SJCRH30 (cell line): ENCODE results near the gene PILRA. TPM values are rescaled to one million over a fixed set of nuclear protein-coding genes. Genes with fewer than 3 reads are reported as not detected.

ENCODE experiments used
- total RNA-seq: library from RNA; depleted of rRNA; stranded (reverse); fragments of >200 nt; shearing (Covaris generic); gene quantifications from 2 replicates; pipeline ENCODE4 v1.2.3, GENCODE V29; 2014; rRNA removed

PILRA gene
- total RNA-seq, 1 experiment from 2014 or later: 0.83 TPM

Other genes with a start within 250 kb of the PILRA start
- gene MBLAC1, start 246.5 kb upstream of the PILRA start, total RNA-seq: 1.4 and 1.6 TPM in 2 replicates
- 65.4 and 84.6 TPM in 2 replicates for gene LAMTOR4, start 224.6 kb upstream of the PILRA start, total RNA-seq
- gene TRAPPC14, start 214.8 kb upstream of the PILRA start, total RNA-seq: 9.6 and 15.4 TPM in 2 replicates
- gene GAL3ST4, start 204.9 kb upstream of the PILRA start, total RNA-seq: 7.4 and 8.0 TPM in 2 replicates
- 16.7 and 17.2 TPM in 2 replicates for gene GPC2, start 196.1 kb upstream of the PILRA start, total RNA-seq
- 0.10 and 1.3 TPM in 2 replicates for gene STAG3, start 195.6 kb upstream of the PILRA start, total RNA-seq
- not detected in 2 replicates for gene PVRIG, start 153.5 kb upstream of the PILRA start, total RNA-seq
- gene SPDYE3, start 65.8 kb upstream of the PILRA start, total RNA-seq: 0.06 TPM in 1 of 2 replicates, not detected in the other
- gene PILRB, start 15.4 kb upstream of the PILRA start, total RNA-seq: 13.3 and 28.0 TPM in 2 replicates
- 1.1 and 1.2 TPM in 2 replicates for gene ZCWPW1, start 55.2 kb downstream of the PILRA start, total RNA-seq
- 48.2 and 50.6 TPM in 2 replicates for gene MEPCE, start 56.3 kb downstream of the PILRA start, total RNA-seq
- gene PPP1R35, start 63.0 kb downstream of the PILRA start, total RNA-seq: 11.2 and 11.7 TPM in 2 replicates
- gene SPACDR, start 90.8 kb downstream of the PILRA start, total RNA-seq: not detected in 2 replicates
- 13.7 and 14.7 TPM in 2 replicates for gene TSC22D4, start 105.7 kb downstream of the PILRA start, total RNA-seq
- gene NYAP1, start 110.4 kb downstream of the PILRA start, total RNA-seq: 0.49 and 0.56 TPM in 2 replicates
- gene AGFG2, start 165.7 kb downstream of the PILRA start, total RNA-seq: 7.2 and 9.0 TPM in 2 replicates
- gene SAP25, start 200.4 kb downstream of the PILRA start, total RNA-seq: 0.30 and 1.2 TPM in 2 replicates
- gene LRCH4, start 212.6 kb downstream of the PILRA start, total RNA-seq: 19.8 and 33.2 TPM in 2 replicates
- gene FBXO24, start 212.8 kb downstream of the PILRA start, total RNA-seq: 0.10 TPM in 1 of 2 replicates, not detected in the other
- 41.2 and 43.4 TPM in 2 replicates for gene PCOLCE, start 228.9 kb downstream of the PILRA start, total RNA-seq
- gene MOSPD3, start 239.1 kb downstream of the PILRA start, total RNA-seq: 13.8 and 13.9 TPM in 2 replicates